ENCODE data around the gene CYTH3.
"Not testable (repeated sequence)": the region's sequence is repeated elsewhere in the genome, so short reads cannot be mapped to it uniquely, and the experiment has no call there.

The CYTH3 gene, protein sequence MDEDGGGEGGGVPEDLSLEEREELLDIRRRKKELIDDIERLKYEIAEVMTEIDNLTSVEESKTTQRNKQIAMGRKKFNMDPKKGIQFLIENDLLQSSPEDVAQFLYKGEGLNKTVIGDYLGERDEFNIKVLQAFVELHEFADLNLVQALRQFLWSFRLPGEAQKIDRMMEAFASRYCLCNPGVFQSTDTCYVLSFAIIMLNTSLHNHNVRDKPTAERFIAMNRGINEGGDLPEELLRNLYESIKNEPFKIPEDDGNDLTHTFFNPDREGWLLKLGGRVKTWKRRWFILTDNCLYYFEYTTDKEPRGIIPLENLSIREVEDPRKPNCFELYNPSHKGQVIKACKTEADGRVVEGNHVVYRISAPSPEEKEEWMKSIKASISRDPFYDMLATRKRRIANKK

GRCh38 chr7:6272481-6273323 lies at the start of gene CYTH3:
Gene CYTH3 (minus strand): TSS chr7:6272624. CDS start chr7:6272507, 117 bp downstream.
- in situ Hi-C loops (cut with MboI; ENCODE audit: low pct_unique_long_range_greater_than_20kb, low sequenced_read_pairs), result no loop called here
- DNase-seq, result peak; percentile 87

GRCh38 chr7:6320791-6321190 lies 48.4 kb upstream of the CYTH3 start:
- in situ Hi-C loops (cut with MboI; ENCODE audit: low pct_unique_long_range_greater_than_20kb, low sequenced_read_pairs), result no loop called here
- no peak for DNase-seq

- in situ Hi-C loops (cut with MboI; ENCODE audit: low pct_unique_long_range_greater_than_20kb, low sequenced_read_pairs), result no loop called here
- peak; percentile 53 for DNase-seq
Observed at GRCh38 chr7:6317797-6318438, 45.5 kb upstream of the CYTH3 start.

- in situ Hi-C loops (cut with MboI; ENCODE audit: low pct_unique_long_range_greater_than_20kb, low sequenced_read_pairs), result no loop called here
Observed at GRCh38 chr7:6316226-6316625, 43.8 kb upstream of the CYTH3 start.

DNA sequence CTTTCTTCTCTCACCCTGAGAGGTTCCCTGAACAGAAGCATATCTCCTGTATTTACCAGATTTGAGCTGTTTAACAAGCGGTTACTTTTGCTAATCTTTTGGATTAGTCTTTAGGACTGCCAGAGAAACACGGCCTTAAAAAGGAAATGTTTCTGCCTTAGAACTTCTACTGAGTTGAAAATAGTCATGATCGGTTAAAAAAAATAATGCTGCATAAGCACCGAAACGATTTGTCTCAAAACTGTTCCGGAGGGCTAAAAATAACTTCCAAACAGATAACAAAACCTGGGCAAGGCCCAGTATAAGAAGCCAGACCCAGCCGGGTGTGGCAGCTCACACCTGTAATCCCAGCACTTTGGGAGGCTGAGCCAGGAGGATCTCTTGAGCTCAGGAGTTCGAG lies 43.3 kb upstream of the CYTH3 start:
- DNase-seq, result no peak
- in situ Hi-C loops (cut with MboI; ENCODE audit: low pct_unique_long_range_greater_than_20kb, low sequenced_read_pairs), result no loop called here

More at GRCh38 chr7:6316226-6316625, 43.8 kb upstream of the CYTH3 start:
- DNase-seq, result no peak

DNA sequence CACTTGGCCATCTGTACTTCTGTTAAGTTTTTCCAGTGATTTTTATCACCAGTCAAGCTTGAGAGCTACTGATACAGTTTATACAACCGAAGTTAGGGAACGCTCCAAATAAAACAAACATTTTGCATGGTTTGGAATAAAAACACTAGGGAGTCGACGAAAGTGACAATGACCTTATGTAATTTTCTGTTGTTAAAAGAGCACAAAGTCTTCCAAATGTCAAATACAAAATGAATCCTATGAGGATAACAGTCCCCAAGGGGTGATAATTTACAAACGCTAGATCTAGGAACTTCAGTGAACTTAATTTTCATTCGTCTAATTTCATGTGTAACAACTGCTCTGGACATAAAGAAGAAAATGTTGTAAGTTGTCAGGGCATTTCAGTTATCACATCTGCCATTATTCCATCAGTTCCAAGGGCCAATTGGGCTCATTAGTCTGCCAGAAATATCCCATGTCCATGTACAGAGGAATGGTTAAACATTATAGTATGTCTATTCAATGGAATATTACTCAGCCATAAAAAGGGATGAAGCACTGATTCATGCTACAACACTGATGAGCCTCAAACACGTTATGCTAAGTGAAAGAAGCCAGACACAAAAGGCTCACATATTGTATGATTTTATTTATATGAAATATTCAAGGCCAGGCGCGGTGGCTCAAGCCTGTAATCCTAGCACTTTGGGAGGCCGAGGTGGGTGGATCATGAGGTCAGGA lies 38.0 kb upstream of the CYTH3 start:
- DNase-seq, result no peak
- in situ Hi-C loops (cut with MboI; ENCODE audit: low pct_unique_long_range_greater_than_20kb, low sequenced_read_pairs), result no loop called here

- DNase-seq, result no peak
- in situ Hi-C loops (cut with MboI; ENCODE audit: low pct_unique_long_range_greater_than_20kb, low sequenced_read_pairs), result no loop called here
Observed at GRCh38 chr7:6307762-6308161, 35.3 kb upstream of the CYTH3 start.

- no peak for DNase-seq
- in situ Hi-C loops (cut with MboI; ENCODE audit: low pct_unique_long_range_greater_than_20kb, low sequenced_read_pairs), result no loop called here
Observed at GRCh38 chr7:6306471-6306870, 34.0 kb upstream of the CYTH3 start.

- DNase-seq, result no peak
- in situ Hi-C loops (cut with MboI; ENCODE audit: low pct_unique_long_range_greater_than_20kb, low sequenced_read_pairs), result no loop called here
Observed at GRCh38 chr7:6305330-6305729, 32.9 kb upstream of the CYTH3 start.

GRCh38 chr7:6301446-6301845 lies 29.0 kb upstream of the CYTH3 start:
- in situ Hi-C loops (cut with MboI; ENCODE audit: low pct_unique_long_range_greater_than_20kb, low sequenced_read_pairs); DNase-seq: not testable (repeated sequence)

- in situ Hi-C loops (cut with MboI; ENCODE audit: low pct_unique_long_range_greater_than_20kb, low sequenced_read_pairs), result no loop called here
- no peak for DNase-seq
Observed at GRCh38 chr7:6299774-6300173, 27.4 kb upstream of the CYTH3 start.

DNA sequence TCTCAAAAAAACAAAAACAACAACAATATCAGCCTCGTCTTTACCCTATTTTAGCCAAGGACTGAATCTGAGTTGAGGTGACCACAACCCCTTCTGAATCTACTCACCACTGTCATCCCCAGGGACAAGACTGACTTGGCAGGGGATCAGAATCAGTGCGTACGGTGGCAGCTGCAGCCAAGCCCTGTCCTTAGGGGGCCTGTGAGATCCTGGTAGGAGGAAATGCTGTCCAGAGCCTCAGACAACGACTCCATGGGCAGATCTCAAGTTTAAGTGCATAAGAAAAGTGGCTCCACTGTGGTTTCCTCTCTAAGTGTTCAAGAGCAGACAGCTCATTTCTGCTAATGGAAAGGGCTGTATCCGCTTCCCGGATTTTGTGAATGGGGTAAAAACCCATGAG lies 22.4 kb upstream of the CYTH3 start:
- peak; percentile 28 for DNase-seq
- in situ Hi-C loops (cut with MboI; ENCODE audit: low pct_unique_long_range_greater_than_20kb, low sequenced_read_pairs), result no loop called here

- in situ Hi-C loops (cut with MboI; ENCODE audit: low pct_unique_long_range_greater_than_20kb, low sequenced_read_pairs), result no loop called here
Observed at GRCh38 chr7:6293202-6293601, 20.8 kb upstream of the CYTH3 start.

DNA sequence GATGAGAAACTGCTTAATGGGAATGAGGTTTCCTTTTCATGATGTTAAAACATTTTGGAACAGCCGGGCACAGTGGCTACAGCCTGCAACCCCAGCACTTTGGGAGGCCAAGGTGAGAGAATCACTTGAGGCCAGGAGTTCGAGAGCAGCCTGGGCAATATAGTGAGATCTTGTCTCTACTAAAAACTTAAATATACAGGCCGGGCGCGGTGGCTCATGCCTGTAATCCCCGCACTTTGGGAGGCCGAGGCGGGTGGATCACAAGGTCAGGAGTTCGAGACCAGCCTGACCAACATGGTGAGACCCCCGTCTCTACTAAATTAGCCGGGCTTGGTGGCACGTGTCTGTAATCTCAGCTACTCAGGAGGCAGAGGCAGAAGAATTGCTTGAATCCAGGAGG lies 19.5 kb upstream of the CYTH3 start:
- DNase-seq; in situ Hi-C loops (cut with MboI; ENCODE audit: low pct_unique_long_range_greater_than_20kb, low sequenced_read_pairs): not testable (repeated sequence)

More at GRCh38 chr7:6293202-6293601, 20.8 kb upstream of the CYTH3 start:
- peak; percentile 58 for DNase-seq

- no peak for DNase-seq
- in situ Hi-C loops (cut with MboI; ENCODE audit: low pct_unique_long_range_greater_than_20kb, low sequenced_read_pairs), result no loop called here
Observed at GRCh38 chr7:6291531-6291930, 19.1 kb upstream of the CYTH3 start.

GRCh38 chr7:6290319-6290741 lies 17.9 kb upstream of the CYTH3 start:
- in situ Hi-C loops (cut with MboI; ENCODE audit: low pct_unique_long_range_greater_than_20kb, low sequenced_read_pairs), result no loop called here
- no peak for DNase-seq

DNA sequence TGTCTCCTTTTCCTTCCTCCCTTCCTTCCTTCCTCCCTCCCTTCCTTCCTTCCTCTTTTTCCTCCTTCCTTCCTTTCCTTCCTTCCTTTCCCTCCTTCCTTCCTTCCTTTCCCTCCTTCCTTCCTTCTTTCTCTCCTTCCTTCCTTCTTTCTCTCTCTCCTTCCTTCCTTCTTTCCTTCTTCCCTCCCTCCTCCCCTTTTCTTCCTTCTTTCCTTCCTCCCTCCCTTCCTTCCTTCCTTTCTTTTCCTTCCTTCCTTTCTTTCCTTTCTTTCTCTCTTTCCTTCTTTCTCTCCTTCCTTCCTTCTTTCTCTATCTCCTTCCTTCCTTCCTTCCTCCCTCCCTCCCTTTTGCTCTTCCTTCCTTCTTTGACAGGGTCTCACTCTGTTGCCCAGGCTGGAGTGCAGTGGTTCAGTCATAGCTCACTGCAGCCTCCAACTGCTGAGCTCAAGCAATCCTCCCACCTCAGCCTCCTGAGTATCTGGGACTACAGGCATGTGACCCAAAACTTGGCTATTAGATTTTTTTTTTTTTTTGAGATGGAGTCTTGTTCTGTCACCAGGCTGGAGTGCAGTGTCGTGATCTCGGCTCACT lies 15.9 kb upstream of the CYTH3 start:
- in situ Hi-C loops (cut with MboI; ENCODE audit: low pct_unique_long_range_greater_than_20kb, low sequenced_read_pairs), result no loop called here
- DNase-seq, result no peak

- in situ Hi-C loops (cut with MboI; ENCODE audit: low pct_unique_long_range_greater_than_20kb, low sequenced_read_pairs), result no loop called here
- DNase-seq, result no peak
Observed at GRCh38 chr7:6286486-6286885, 14.1 kb upstream of the CYTH3 start.
